Neuronal stem cell (in vitro differentiated cells): ENCODE measurements around the gene PLEKHA5.

ENCODE experiments used
- DNase-seq: peaks from one replicate; pipeline ENCODE4 v3.0.0-alpha.2; 2013; ENCODE audit warnings: low spot score
- H2AFZ ChIP-seq: one replicate; pipeline ENCODE4 v1.6.1; 2013; ENCODE audit warnings: mild to moderate bottlenecking, low read length, inconsistent platforms
- H2AK5ac ChIP-seq: 2 replicates; pipeline ENCODE4 v1.6.1; 2013; ENCODE audit warnings: low read depth, mild to moderate bottlenecking, inconsistent platforms, low read length, moderate library complexity, mixed read lengths
- H2BK120ac ChIP-seq: 2 replicates; pipeline ENCODE4 v1.6.1; 2013; ENCODE audit warnings: low read depth, mild to moderate bottlenecking, inconsistent platforms, low read length, moderate library complexity, mixed read lengths
- H2BK12ac ChIP-seq: one replicate; pipeline ENCODE4 v1.6.1; 2013; ENCODE audit warnings: low read length, inconsistent platforms
- H2BK15ac ChIP-seq: 2 replicates; pipeline ENCODE4 v1.6.1; 2013; ENCODE audit warnings: mild to moderate bottlenecking, low read length, inconsistent platforms, mixed read lengths
- H2BK5ac ChIP-seq: one replicate; pipeline ENCODE4 v1.6.1; 2013; ENCODE audit warnings: inconsistent platforms, mild to moderate bottlenecking, low read length, moderate library complexity
- H3K14ac ChIP-seq: one replicate; pipeline ENCODE4 v1.6.1; 2013; ENCODE audit warnings: low read length, inconsistent platforms
- H3K18ac ChIP-seq: 2 replicates; pipeline ENCODE4 v1.6.1; 2013; ENCODE audit warnings: low read length, inconsistent platforms
- H3K23ac ChIP-seq: 2 replicates; pipeline ENCODE4 v1.6.1; 2013; ENCODE audit warnings: low read depth, mild to moderate bottlenecking, mixed read lengths, low read length, inconsistent platforms; ENCODE audit not compliant: poor library complexity
- H3K27ac ChIP-seq: replicated peaks from 3 replicates; pipeline ENCODE4 v1.5.1; 2013; ENCODE audit warnings: low read length, inconsistent platforms
- H3K27me3 ChIP-seq, 3 experiments: 2 replicates each; pipeline ENCODE4 v1.6.1; 2013; ENCODE audit warnings: low read length in 3 of 3, mild to moderate bottlenecking in 2 of 3, inconsistent platforms in 1 of 3, low read depth in 1 of 3, mixed read lengths in 1 of 3, moderate library complexity in 1 of 3; ENCODE audit not compliant: control insufficient read depth in 3 of 3, insufficient read depth in 3 of 3
- H3K36me3 ChIP-seq, 2 donors: replicated peaks in 1 of 2; 2 replicates each; pipeline ENCODE4 v1.6.1; 2013; ENCODE audit warnings: low read length in 2 of 2; ENCODE audit not compliant: control insufficient read depth in 2 of 2, insufficient read depth in 2 of 2
- H3K4ac ChIP-seq: 2 replicates; pipeline ENCODE4 v1.6.1; 2013; ENCODE audit warnings: inconsistent platforms, mild to moderate bottlenecking, low read length, moderate library complexity
- H3K4me1 ChIP-seq, 2 donors: 1 replicate in 1 of 2; 2 replicates in 1 of 2; pipeline ENCODE4 v1.6.1; 2013; ENCODE audit warnings: low read length in 2 of 2, low read depth in 1 of 2; ENCODE audit not compliant: control insufficient read depth in 2 of 2, insufficient read depth in 1 of 2
- H3K4me2 ChIP-seq: one replicate; pipeline ENCODE4 v1.6.1; 2013; ENCODE audit warnings: mild to moderate bottlenecking, low read length, inconsistent platforms; ENCODE audit not compliant: insufficient read depth, poor library complexity, severe bottlenecking
- H3K4me3 ChIP-seq, 2 donors: 2 replicates each; pipeline ENCODE4 v1.5.1; 2013; ENCODE audit warnings: low read length in 2 of 2, mild to moderate bottlenecking in 2 of 2, inconsistent platforms in 1 of 2, moderate library complexity in 1 of 2
- H3K79me1 ChIP-seq: one replicate; pipeline ENCODE4 v1.6.1; 2013; ENCODE audit warnings: low read depth, mild to moderate bottlenecking, inconsistent platforms, low read length, moderate library complexity
- H3K9ac ChIP-seq: one replicate; pipeline ENCODE4 v1.6.1; 2013; ENCODE audit warnings: mild to moderate bottlenecking, low read depth, low read length, inconsistent platforms; ENCODE audit not compliant: poor library complexity
- H3K9me3 ChIP-seq, 2 donors: replicated peaks in 1 of 2; 2 replicates each; pipeline versions ENCODE3 to v1.6.1; 2013; ENCODE audit warnings: low read length in 2 of 2, mild to moderate bottlenecking in 2 of 2, inconsistent platforms in 1 of 2, low read depth in 1 of 2, mixed read lengths in 1 of 2, moderate library complexity in 1 of 2; ENCODE audit not compliant: control insufficient read depth in 2 of 2, insufficient read depth in 1 of 2
- H4K8ac ChIP-seq: one replicate; pipeline ENCODE4 v1.6.1; 2013; ENCODE audit warnings: low read depth, mild to moderate bottlenecking, inconsistent platforms, low read length, moderate library complexity
- H4K91ac ChIP-seq: one replicate; pipeline ENCODE4 v1.6.1; 2013; ENCODE audit warnings: low read length, low read depth, mild to moderate bottlenecking, inconsistent platforms; ENCODE audit not compliant: poor library complexity
- WGBS, 2 donors: extraction: QIAGEN DNeasy Blood & Tissue Kit; methylation state at CpG; one replicate each; pipeline ENCODE4 v1.1.7; 2013; ENCODE audit warnings: missing lambda C conversion rate in 2 of 2, mixed read lengths in 1 of 2; ENCODE audit not compliant: insufficient read length in 2 of 2, insufficient replicate concordance in 1 of 2; ENCODE audit errors: extremely low coverage in 2 of 2; 5-methylcytosine and 5-hydroxymethylcytosine counted together

The PLEKHA5 gene

DNA sequence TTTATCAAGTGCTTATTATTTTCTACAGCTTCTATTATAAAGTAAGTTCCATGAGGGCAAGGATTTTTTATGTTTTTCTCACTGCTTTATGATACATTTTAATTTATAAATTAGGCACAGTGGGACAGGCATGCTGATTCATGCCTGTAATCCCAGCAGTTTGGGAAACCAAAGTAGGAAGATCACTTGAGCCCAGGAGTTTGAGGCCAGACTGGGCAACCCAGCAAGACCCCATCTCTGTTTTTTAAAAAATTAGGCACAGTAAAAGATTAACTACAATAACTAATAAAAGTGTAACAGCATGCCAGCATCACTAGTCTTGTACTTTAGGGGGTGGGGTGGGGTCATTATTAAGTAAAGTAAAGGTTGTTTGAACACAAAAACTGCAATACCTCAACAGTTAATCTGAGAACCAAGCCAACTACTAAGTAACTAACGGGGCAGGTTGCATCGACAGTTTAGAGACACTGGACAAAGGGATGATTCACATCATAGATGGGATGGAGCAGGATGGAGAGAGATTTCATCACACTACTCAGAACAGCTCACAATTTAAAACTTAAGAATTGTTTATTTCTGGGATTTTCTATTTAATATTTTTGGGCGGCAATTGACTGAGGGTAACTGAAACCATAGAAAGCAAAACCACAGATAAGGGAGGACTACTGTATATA, 119.5 kb downstream of the PLEKHA5 start:
- no peak for DNase-seq
- H2BK120ac ChIP-seq, result no peak overlapping the region
- H4K91ac ChIP-seq, result no peak overlapping the region
- H3K4me2 ChIP-seq, result no peak overlapping the region
- H3K4me1 ChIP-seq, result peaks cover 0 to 2% of the 10 kb centered on the region in 2 donors
- H2AFZ ChIP-seq, result no peak overlapping the region
- H3K14ac ChIP-seq, result no peak overlapping the region
- H3K23ac ChIP-seq, result no peak overlapping the region
- no peaks in the 10 kb centered on the region for H3K79me1 ChIP-seq
- H3K27me3 ChIP-seq, result no peaks in the 10 kb centered on the region
- peaks cover 0 to 3% of the 10 kb centered on the region in 2 donors for H3K36me3 ChIP-seq
- no peaks in the 10 kb centered on the region for H3K9me3 ChIP-seq
- no peak overlapping the region for H2BK5ac ChIP-seq
- no peak overlapping the region for H3K4ac ChIP-seq
- no peak overlapping the region for H2BK15ac ChIP-seq
- H4K8ac ChIP-seq, result no peak overlapping the region
- no peak overlapping the region for H3K27ac ChIP-seq
- no peak overlapping the region for H3K9ac ChIP-seq
- H3K18ac ChIP-seq, result no peak overlapping the region
- no peak overlapping the region for H2BK12ac ChIP-seq
- no peak overlapping the region for H3K4me3 ChIP-seq
- no CpG with 5 or more reads among the region's 3 CpGs for WGBS, 2 donors
- H2AK5ac ChIP-seq, result no peak overlapping the region

DNA sequence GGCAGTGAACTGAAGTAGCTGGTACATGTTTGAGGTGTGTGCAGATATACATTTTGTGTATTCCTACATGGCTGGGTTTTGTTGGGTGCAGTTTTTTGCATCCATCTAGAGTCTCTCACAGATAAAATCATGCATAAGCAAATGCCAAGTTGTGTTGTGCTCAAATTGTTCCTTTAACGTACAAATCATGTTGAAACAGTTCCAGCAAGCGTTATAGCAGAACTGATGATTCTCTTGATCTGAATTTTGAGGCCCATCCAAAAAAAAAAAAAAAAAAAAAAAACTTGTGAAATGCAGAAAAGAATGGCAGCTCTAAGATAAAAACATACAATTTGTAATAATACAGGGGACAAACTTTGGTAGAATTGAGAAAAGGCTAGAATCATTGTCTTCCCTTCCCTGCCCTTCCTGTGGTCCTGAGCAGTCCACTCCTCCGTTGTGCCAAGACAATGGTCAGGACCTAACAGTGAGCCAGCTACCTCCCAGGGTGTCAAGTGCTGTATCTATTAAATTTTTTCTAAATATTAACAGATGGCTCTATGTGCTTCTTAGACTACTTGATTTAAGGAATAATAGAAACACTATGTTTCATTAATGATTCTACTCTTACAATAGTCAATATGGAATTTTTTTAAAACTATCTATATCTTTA, 122.1 kb downstream of the PLEKHA5 start:
- no CpG with 5 or more reads among the region's 3 CpGs for WGBS, 2 donors

DNA sequence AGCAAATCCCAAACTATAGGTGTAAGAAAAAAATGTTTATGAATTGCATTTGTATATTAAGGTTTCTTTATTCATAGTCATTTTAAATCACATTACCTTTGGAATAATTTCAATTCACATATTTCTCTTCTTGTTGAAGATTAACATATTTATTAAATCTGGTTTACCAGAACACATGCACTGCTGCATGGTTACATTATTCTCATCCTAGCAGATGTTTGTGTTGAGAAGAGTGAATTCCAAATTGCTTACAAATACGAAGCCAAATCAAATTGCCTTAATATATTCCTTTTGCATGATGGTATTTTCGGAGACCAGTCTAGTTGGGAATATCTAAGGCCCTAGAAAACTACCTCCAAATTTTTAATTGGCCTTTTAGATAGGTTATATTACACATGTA, 130.6 kb downstream of the PLEKHA5 start:
- Histone ChIP-seq H3K4me1 (peaks cover 0 to 12% of the 10 kb centered on the region in 2 donors), H2AFZ (no peak overlapping the region), H3K18ac (no peak overlapping the region), H3K4me3 (no peak overlapping the region), H2AK5ac (no peak overlapping the region), H3K4me2 (no peak overlapping the region), H4K8ac (no peak overlapping the region), H3K36me3 (peaks cover 0 to 22% of the 10 kb centered on the region in 2 donors), H3K9me3 (no peaks in the 10 kb centered on the region), H3K23ac (no peak overlapping the region), H2BK120ac (no peak overlapping the region), H3K27me3 (no peaks in the 10 kb centered on the region), H3K79me1 (no peaks in the 10 kb centered on the region), H2BK5ac (no peak overlapping the region), H3K14ac (no peak overlapping the region), H3K27ac (no peak overlapping the region), H2BK12ac (no peak overlapping the region), H3K4ac (no peak overlapping the region), H4K91ac (no peak overlapping the region), H2BK15ac (no peak overlapping the region), H3K9ac (no peak overlapping the region)
- no CpG with 5 or more reads among the region's 2 CpGs for WGBS, 2 donors
- no peak for DNase-seq

More for the DNA sequence above, 122.1 kb downstream of the PLEKHA5 start:
- Histone ChIP-seq H3K4me2 (no peak overlapping the region), H2BK120ac (no peak overlapping the region), H2BK12ac (no peak overlapping the region), H3K4ac (no peak overlapping the region), H2AFZ (no peak overlapping the region), H3K9me3 (no peaks in the 10 kb centered on the region), H4K91ac (no peak overlapping the region), H3K36me3 (peaks cover 0 to 11% of the 10 kb centered on the region in 2 donors), H2BK5ac (no peak overlapping the region), H2AK5ac (no peak overlapping the region), H2BK15ac (no peak overlapping the region), H3K4me3 (no peak overlapping the region), H3K79me1 (no peaks in the 10 kb centered on the region), H3K23ac (no peak overlapping the region), H3K27me3 (no peaks in the 10 kb centered on the region), H3K27ac (no peak overlapping the region), H3K4me1 (no peaks in the 10 kb centered on the region), H3K9ac (no peak overlapping the region), H4K8ac (no peak overlapping the region), H3K18ac (no peak overlapping the region), H3K14ac (no peak overlapping the region)
- DNase-seq, result no peak

DNA sequence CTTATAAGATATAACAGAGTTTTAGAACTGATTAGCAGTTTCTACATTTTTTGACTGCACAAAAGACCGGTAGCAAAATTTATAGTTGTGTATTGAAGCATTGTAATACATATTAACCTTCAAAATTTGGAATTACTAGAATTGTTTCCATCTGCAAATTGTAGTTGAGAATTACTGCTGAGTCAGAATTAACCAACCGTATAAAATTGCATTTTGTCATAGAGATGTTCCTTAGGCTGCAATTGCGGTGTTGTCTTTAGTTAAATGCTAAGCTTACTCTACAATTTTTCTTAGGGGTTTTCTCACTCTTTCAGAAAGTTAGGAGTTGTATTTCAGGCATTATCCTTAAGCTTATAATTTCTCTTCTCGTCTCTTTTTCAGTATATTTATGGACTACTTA, 132.2 kb downstream of the PLEKHA5 start:
- Histone ChIP-seq H4K91ac (no peak overlapping the region), H3K14ac (no peak overlapping the region), H3K9me3 (no peaks in the 10 kb centered on the region), H4K8ac (no peak overlapping the region), H3K18ac (no peak overlapping the region), H2BK15ac (no peak overlapping the region), H2BK5ac (no peak overlapping the region), H3K4me2 (no peak overlapping the region), H3K4ac (no peak overlapping the region), H3K4me1 (peaks cover 0 to 12% of the 10 kb centered on the region in 2 donors), H2BK12ac (no peak overlapping the region), H2BK120ac (no peak overlapping the region), H3K9ac (no peak overlapping the region), H3K36me3 (peaks cover 0 to 32% of the 10 kb centered on the region in 2 donors), H3K79me1 (no peaks in the 10 kb centered on the region), H3K23ac (no peak overlapping the region), H3K27ac (no peak overlapping the region), H3K27me3 (no peaks in the 10 kb centered on the region), H2AK5ac (no peak overlapping the region), H3K4me3 (no peak overlapping the region), H2AFZ (no peak overlapping the region)
- DNase-seq, result no peak
- WGBS, 2 donors, result no CpG with 5 or more reads among the region's 4 CpGs
